ENCODE data around the gene POU2F3.

POU2F3 gene

DNA sequence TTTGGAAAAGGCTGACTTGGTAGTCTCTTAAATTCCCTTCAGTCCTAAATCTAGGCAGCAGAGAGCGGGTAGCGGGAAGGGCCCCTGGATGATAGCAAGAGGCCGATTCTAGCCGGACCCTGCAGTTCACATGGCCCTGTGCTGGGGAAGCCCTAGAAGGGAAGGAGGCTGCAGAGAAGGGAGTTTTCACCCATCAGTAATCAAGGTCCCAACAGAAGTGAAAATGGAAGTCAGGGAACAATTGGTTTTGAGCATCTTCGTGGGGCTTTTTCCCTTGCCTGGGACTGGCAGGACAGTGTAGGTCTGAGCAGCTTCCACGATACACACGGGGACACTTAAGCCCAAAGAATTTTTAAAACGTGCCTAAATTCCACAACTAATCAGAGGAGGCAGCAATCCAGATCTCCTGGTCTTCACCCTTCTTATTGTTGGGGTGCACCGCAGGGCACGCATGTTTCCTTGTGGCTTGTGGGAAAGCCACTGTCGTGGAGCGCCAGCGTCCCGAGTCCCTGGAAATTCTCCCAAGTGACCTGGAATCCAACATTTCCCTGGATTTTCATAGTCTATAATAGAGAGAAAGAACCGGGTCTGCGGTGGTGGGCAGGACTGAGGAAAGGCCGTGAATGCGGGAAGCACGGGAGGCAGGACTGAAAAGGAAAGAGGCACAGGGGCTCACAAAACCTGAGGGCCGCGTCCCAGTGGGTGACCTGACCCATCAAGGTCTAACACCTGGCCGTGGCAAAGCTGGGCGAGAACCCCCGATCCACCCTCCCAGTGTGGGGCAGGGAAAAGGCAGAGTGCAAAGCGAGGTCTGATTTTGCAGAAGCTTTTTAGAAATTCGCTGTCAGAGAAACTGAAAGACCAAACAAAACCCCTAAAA is 30.0 kb upstream of the POU2F3 start:
- no peaks in the 10 kb centered on the region for H4K20me1 ChIP-seq (ENCODE audit: insufficient read depth, low read length)
- H2AFZ ChIP-seq (ENCODE audit: low read length), result no peak overlapping the region
- H3K27me3 ChIP-seq (ENCODE audit: insufficient read depth, low read length), result no peaks in the 10 kb centered on the region
- H3K9me2 ChIP-seq (ENCODE audit: low read depth, low read length), result no peaks in the 10 kb centered on the region
- H3K27ac ChIP-seq (ENCODE audit: low read depth, low read length, poor library complexity, severe bottlenecking), result no peak overlapping the region
- peak overlapping the region; percentile 64 for H3K4me2 ChIP-seq (ENCODE audit: low read length)
- H3F3A ChIP-seq (ENCODE audit: insufficient read depth, low read length), result no peaks in the 10 kb centered on the region
- no peaks in the 10 kb centered on the region for H3K9me3 ChIP-seq (ENCODE audit: low read length)
- H3K36me3 ChIP-seq (ENCODE audit: insufficient read depth, low read length), result no peaks in the 10 kb centered on the region
- no peak overlapping the region for H3K9ac ChIP-seq (ENCODE audit: low read length)
- TF ChIP-seq EZH2 (IDR thresholded peaks at IDR 0.05; ENCODE audit: borderline replicate concordance, low read length), result no peak
- TF ChIP-seq, protein P1, sequence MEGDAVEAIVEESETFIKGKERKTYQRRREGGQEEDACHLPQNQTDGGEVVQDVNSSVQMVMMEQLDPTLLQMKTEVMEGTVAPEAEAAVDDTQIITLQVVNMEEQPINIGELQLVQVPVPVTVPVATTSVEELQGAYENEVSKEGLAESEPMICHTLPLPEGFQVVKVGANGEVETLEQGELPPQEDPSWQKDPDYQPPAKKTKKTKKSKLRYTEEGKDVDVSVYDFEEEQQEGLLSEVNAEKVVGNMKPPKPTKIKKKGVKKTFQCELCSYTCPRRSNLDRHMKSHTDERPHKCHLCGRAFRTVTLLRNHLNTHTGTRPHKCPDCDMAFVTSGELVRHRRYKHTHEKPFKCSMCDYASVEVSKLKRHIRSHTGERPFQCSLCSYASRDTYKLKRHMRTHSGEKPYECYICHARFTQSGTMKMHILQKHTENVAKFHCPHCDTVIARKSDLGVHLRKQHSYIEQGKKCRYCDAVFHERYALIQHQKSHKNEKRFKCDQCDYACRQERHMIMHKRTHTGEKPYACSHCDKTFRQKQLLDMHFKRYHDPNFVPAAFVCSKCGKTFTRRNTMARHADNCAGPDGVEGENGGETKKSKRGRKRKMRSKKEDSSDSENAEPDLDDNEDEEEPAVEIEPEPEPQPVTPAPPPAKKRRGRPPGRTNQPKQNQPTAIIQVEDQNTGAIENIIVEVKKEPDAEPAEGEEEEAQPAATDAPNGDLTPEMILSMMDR (IDR thresholded peaks at IDR 0.05; ENCODE audit: low read length), result no peak
- H3K4me1 ChIP-seq (ENCODE audit: insufficient read depth, low read length, severe bottlenecking), result no peaks in the 10 kb centered on the region
- no peaks in the 10 kb centered on the region for H3K79me2 ChIP-seq (ENCODE audit: insufficient read depth, low read length)
- peak overlapping the region; percentile 52 for H3K4me3 ChIP-seq (ENCODE audit: low read depth, low read length, poor library complexity, severe bottlenecking)

DNA sequence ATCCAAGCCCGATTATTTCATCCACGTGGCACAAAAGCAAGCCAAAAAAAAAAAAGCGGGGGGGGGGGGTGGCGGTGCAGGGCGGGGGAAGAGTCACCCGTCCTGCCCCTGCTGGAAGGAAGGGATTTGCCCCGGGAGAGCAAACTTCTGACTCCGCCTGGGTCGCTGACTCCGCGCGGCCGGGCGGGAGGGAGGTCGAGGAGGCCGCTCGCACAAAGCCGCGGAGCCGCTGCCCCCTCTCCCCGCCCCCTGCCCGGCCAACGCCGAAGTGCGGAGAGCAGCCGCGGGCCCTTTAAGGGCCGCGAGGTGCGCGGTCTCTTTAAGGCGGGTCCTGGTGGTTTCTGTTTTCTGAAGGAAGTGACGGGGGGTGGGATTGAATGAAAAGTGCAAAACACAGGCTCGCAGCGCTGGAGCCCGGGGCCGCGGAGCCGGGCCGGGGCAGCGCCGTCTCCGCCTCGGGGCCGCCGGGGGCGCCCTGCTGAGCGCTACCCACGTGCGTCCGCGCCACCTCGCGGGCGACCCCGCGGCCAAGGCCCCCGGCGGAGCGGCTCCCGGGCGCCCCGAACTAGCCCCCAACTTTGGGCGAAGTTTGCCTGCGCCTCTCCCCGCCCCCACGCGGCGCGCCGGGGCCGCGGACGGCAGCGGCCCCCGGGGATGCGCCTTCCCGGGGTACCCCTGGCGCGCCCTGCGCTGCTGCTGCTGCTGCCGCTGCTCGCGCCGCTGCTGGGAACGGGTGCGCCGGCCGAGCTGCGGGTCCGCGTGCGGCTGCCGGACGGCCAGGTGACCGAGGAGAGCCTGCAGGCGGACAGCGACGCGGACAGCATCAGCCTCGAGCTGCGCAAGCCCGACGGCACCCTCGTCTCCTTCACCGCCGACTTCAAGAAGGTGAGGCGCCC is 29.1 kb upstream of the POU2F3 start, which contains the start of gene OAF:
Gene OAF (plus strand): TSS at position 407 of the 896 bp plus-strand sequence. CDS start 248 bp downstream, at position 655.
- Histone ChIP-seq H3K79me2 (ENCODE audit: insufficient read depth, low read length) (no peaks in the 10 kb centered on the region), H2AFZ (ENCODE audit: low read length) (no peak within 1 kb of the TSS), H3K4me2 (ENCODE audit: low read length) (peak within 1 kb of the TSS; percentile 64), H3K36me3 (ENCODE audit: insufficient read depth, low read length) (no peaks in the 10 kb centered on the region), H3K27me3 (ENCODE audit: insufficient read depth, low read length) (no peaks in the 10 kb centered on the region), H4K20me1 (ENCODE audit: insufficient read depth, low read length) (no peaks in the 10 kb centered on the region), H3K4me3 (ENCODE audit: low read depth, low read length, poor library complexity, severe bottlenecking) (peak within 1 kb of the TSS; percentile 52), H3K9me3 (ENCODE audit: low read length) (no peaks in the 10 kb centered on the region), H3K9ac (ENCODE audit: low read length) (no peak within 1 kb of the TSS; the same call in 1 of the 2 replicates), H3K9me2 (ENCODE audit: low read depth, low read length) (no peaks in the 10 kb centered on the region), H3K27ac (ENCODE audit: low read depth, low read length, poor library complexity, severe bottlenecking) (no peak within 1 kb of the TSS), H3F3A (ENCODE audit: insufficient read depth, low read length) (no peaks in the 10 kb centered on the region), H3K4me1 (ENCODE audit: insufficient read depth, low read length, severe bottlenecking) (no peaks in the 10 kb centered on the region)
- TF ChIP-seq, protein P1 (IDR thresholded peaks at IDR 0.05; ENCODE audit: low read length), result no peak
- no peak for TF ChIP-seq EZH2 (IDR thresholded peaks at IDR 0.05; ENCODE audit: borderline replicate concordance, low read length)

DNA sequence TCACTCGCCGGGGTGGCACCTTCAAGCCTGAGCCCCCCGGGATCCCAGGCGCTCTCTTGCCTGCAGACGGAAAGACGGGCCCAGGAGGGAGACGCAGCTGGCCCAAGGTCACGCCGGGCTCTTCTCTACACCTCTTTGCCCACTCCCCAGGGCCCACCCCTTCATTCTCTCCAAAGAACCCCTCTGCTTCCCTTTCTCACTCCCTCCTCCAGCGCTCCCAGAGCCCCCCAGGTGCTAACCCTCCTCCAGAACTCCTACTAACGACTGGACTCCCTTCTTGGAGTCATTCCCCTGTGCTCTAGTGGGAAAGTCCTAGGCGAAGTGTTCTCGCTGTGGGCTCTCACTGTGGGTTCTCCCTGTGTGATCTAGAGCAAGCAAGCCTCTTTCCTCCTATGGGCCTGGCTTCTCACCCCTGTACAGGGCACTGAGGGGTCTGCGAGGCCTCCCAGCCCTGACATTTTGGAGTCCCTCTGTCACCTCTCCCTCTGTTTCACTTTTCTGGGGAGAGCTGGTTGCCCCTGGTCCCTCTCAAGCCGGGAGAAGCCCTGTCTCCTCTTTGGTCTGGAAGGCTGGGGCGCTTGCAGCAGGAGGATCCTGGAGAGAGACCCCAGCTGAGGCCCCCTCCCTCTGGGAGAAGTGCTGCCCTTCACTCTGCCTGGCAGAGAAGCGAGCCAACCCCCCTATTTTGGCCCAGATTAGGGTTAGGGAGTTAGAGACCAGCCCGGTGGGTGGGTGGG is 28.2 kb upstream of the POU2F3 start:
- Histone ChIP-seq H3K9ac (ENCODE audit: low read length) (no peak overlapping the region), H3K36me3 (ENCODE audit: insufficient read depth, low read length) (no peaks in the 10 kb centered on the region), H3K9me3 (ENCODE audit: low read length) (no peaks in the 10 kb centered on the region), H2AFZ (ENCODE audit: low read length) (no peak overlapping the region), H3K27ac (ENCODE audit: low read depth, low read length, poor library complexity, severe bottlenecking) (no peak overlapping the region), H3K79me2 (ENCODE audit: insufficient read depth, low read length) (no peaks in the 10 kb centered on the region), H4K20me1 (ENCODE audit: insufficient read depth, low read length) (no peaks in the 10 kb centered on the region), H3K4me3 (ENCODE audit: low read depth, low read length, poor library complexity, severe bottlenecking) (peak overlapping the region; percentile 52), H3K9me2 (ENCODE audit: low read depth, low read length) (no peaks in the 10 kb centered on the region), H3F3A (ENCODE audit: insufficient read depth, low read length) (no peaks in the 10 kb centered on the region), H3K4me1 (ENCODE audit: insufficient read depth, low read length, severe bottlenecking) (no peaks in the 10 kb centered on the region), H3K4me2 (ENCODE audit: low read length) (peak overlapping the region; percentile 64; the same call in 1 of the 2 replicates), H3K27me3 (ENCODE audit: insufficient read depth, low read length) (no peaks in the 10 kb centered on the region)
- no peak for TF ChIP-seq EZH2 (IDR thresholded peaks at IDR 0.05; ENCODE audit: borderline replicate concordance, low read length)
- TF ChIP-seq, protein P1 (IDR thresholded peaks at IDR 0.05; ENCODE audit: low read length), result no peak

Data from OCI-LY1 (cell line).